DOHH2 (cell line): ENCODE results near the gene WARS2.

Experiments
- H3F3A ChIP-seq: fragments of 200-600 bp; sonication (generic), shearing (Covaris generic); 2 replicates; pipeline ENCODE4 v1.6.0; 2016; ENCODE audit warnings: antibody characterized with exemption, mild to moderate bottlenecking; ENCODE audit not compliant: control insufficient read depth, insufficient read depth
- H3K27ac ChIP-seq: fragments of 200-600 bp; sonication (generic); 2 replicates; pipeline ENCODE4 v1.5.1; 2014; ENCODE audit warnings: low read depth, mild to moderate bottlenecking, low read length, moderate library complexity
- H3K27me3 ChIP-seq: fragments of 200-600 bp; sonication (generic); 2 replicates; pipeline ENCODE4 v1.6.1; 2014; ENCODE audit warnings: mild to moderate bottlenecking, low read length, mixed read lengths; ENCODE audit not compliant: control insufficient read depth
- H3K36me3 ChIP-seq: fragments of 200-600 bp; sonication (generic); 2 replicates; pipeline ENCODE4 v1.6.1; 2014; ENCODE audit warnings: mild to moderate bottlenecking, low read length, moderate library complexity, mixed read lengths; ENCODE audit not compliant: control insufficient read depth
- H3K4me1 ChIP-seq: fragments of 200-600 bp; sonication (generic); 2 replicates; pipeline ENCODE4 v1.6.1; 2014; ENCODE audit warnings: mild to moderate bottlenecking, low read length, mixed read lengths; ENCODE audit not compliant: control insufficient read depth
- H3K4me2 ChIP-seq: fragments of 200-600 bp; sonication (generic); 2 replicates; pipeline ENCODE4 v1.6.0; 2014; ENCODE audit warnings: mild to moderate bottlenecking, low read length, moderate library complexity
- H3K4me3 ChIP-seq: fragments of 200-600 bp; sonication (generic); 2 replicates; pipeline ENCODE4 v1.5.1; 2014; ENCODE audit warnings: mild to moderate bottlenecking, low read length, mixed read lengths
- H3K79me2 ChIP-seq: fragments of 200-600 bp; sonication (generic); 2 replicates; pipeline ENCODE4 v1.6.1; 2014; ENCODE audit warnings: mild to moderate bottlenecking, low read length, mixed read lengths; ENCODE audit not compliant: control insufficient read depth
- H3K9me2 ChIP-seq: fragments of 200-600 bp; sonication (generic); replicated peaks from 2 replicates; pipeline ENCODE4 v1.6.1; 2014; ENCODE audit warnings: mild to moderate bottlenecking, low read length, mixed read lengths; ENCODE audit not compliant: control insufficient read depth
- H3K9me3 ChIP-seq: fragments of 200-600 bp; sonication (generic); 2 replicates; pipeline ENCODE4 v1.6.1; 2014; ENCODE audit warnings: antibody characterized with exemption, low read length, mixed read lengths; ENCODE audit not compliant: control insufficient read depth, insufficient read depth
- H4K20me1 ChIP-seq: fragments of 200-600 bp; sonication (generic); 2 replicates; pipeline ENCODE4 v1.6.0; 2014; ENCODE audit warnings: low read depth, mild to moderate bottlenecking, antibody characterized with exemption, low read length, moderate library complexity; ENCODE audit not compliant: control insufficient read depth, insufficient read depth
- CTCF ChIP-seq: fragments of 200-600 bp; sonication (generic); IDR thresholded peaks from one replicate; pipeline ENCODE4 v1.5.1; 2014; ENCODE audit warnings: antibody characterized with exemption, mild to moderate bottlenecking, low read depth, low read length; ENCODE audit not compliant: poor library complexity, severe bottlenecking
- EZH2phosphoT487 ChIP-seq: fragments of 200-600 bp; sonication (generic); IDR thresholded peaks from 2 replicates; pipeline ENCODE4 v1.6.1; 2017; ENCODE audit warnings: borderline replicate concordance, mild to moderate bottlenecking, antibody characterized with exemption, low read length, moderate library complexity, mixed read lengths

WARS2 gene

GRCh38 chr1:118986555-118987467 is 153.6 kb downstream of the WARS2 start:
- Histone ChIP-seq H4K20me1 (no peaks in the 10 kb centered on the region), H3K36me3 (no peaks in the 10 kb centered on the region), H3K27me3 (peaks cover 4% of the 10 kb centered on the region; the same call in 1 of the 2 replicates), H3K9me3 (no peaks in the 10 kb centered on the region), H3K79me2 (no peaks in the 10 kb centered on the region), H3K4me2 (no peak overlapping the region), H3K4me3 (no peak overlapping the region), H3K27ac (no peak overlapping the region), H3K9me2 (no peaks in the 10 kb centered on the region), H3K4me1 (no peaks in the 10 kb centered on the region), H3F3A (no peaks in the 10 kb centered on the region)
- TF ChIP-seq EZH2phosphoT487, result no peak
- no peak for TF ChIP-seq CTCF

GRCh38 chr1:118985640-118986554 is 154.6 kb downstream of the WARS2 start:
- H3K4me1 ChIP-seq, result no peaks in the 10 kb centered on the region
- H3K9me2 ChIP-seq, result no peaks in the 10 kb centered on the region
- H3K79me2 ChIP-seq, result no peaks in the 10 kb centered on the region
- H3F3A ChIP-seq, result no peaks in the 10 kb centered on the region
- no peaks in the 10 kb centered on the region for H3K36me3 ChIP-seq
- TF ChIP-seq CTCF, result no peak
- no peak for TF ChIP-seq EZH2phosphoT487
- no peak overlapping the region for H3K4me3 ChIP-seq
- H4K20me1 ChIP-seq, result no peaks in the 10 kb centered on the region
- no peak overlapping the region for H3K27ac ChIP-seq
- H3K27me3 ChIP-seq, result peaks cover 4% of the 10 kb centered on the region; the same call in 1 of the 2 replicates
- no peak overlapping the region for H3K4me2 ChIP-seq
- no peaks in the 10 kb centered on the region for H3K9me3 ChIP-seq

GRCh38 chr1:118984722-118985639 is 155.5 kb downstream of the WARS2 start:
- H3K4me3 ChIP-seq, result no peak overlapping the region
- H3K9me2 ChIP-seq, result no peaks in the 10 kb centered on the region
- no peak overlapping the region for H3K27ac ChIP-seq
- no peaks in the 10 kb centered on the region for H3F3A ChIP-seq
- no peaks in the 10 kb centered on the region for H3K79me2 ChIP-seq
- no peaks in the 10 kb centered on the region for H3K27me3 ChIP-seq
- no peaks in the 10 kb centered on the region for H3K9me3 ChIP-seq
- TF ChIP-seq EZH2phosphoT487 (no peak), CTCF (no peak)
- H4K20me1 ChIP-seq, result no peaks in the 10 kb centered on the region
- no peaks in the 10 kb centered on the region for H3K36me3 ChIP-seq
- H3K4me2 ChIP-seq, result no peak overlapping the region
- H3K4me1 ChIP-seq, result no peaks in the 10 kb centered on the region
